HEK293 (cell line): ENCODE data around the gene ARPIN.

Experiments used
- CTCF ChIA-PET: fragments of 350-600 bp; formaldehyde crosslinking; extraction: SDS; loops from one replicate; lab custom pipeline; 2021; ENCODE audit warnings: antibody characterized with exemption; lab: Yijun Ruan, JAX
- POLR2A ChIA-PET: fragments of 300-600 bp; formaldehyde crosslinking; extraction: SDS; loops from one replicate; lab custom pipeline; 2020; ENCODE audit warnings: antibody characterized with exemption, inconsistent platforms; lab: Yijun Ruan, JAX
- H3K27ac ChIP-seq: fragments of 200-500 bp; sonication (Bioruptor generic); 2 replicates; pipeline ENCODE4 v1.5.1; 2014; ENCODE audit warnings: low read depth, low read length, control low read depth, inconsistent platforms; ENCODE audit errors: extremely low read depth
- H3K36me3 ChIP-seq, 2 experiments: fragments of 200-500 bp in 1 of 2; sonication (Bioruptor generic) in 1 of 2; 1 replicate in 1 of 2; 2 replicates in 1 of 2; pipeline ENCODE4 v1.5.1; 2014 to 2017; ENCODE audit warnings: inconsistent platforms in 2 of 2, low read length in 2 of 2; ENCODE audit not compliant: control insufficient read depth in 2 of 2, insufficient read depth in 1 of 2
- H3K4me1 ChIP-seq: fragments of 200-500 bp; sonication (Bioruptor generic); 2 replicates; pipeline ENCODE4 v1.5.1; 2014; ENCODE audit warnings: mild to moderate bottlenecking, low read length, inconsistent platforms; ENCODE audit not compliant: control insufficient read depth, insufficient read depth
- H3K4me3 ChIP-seq: 2 replicates; pipeline ENCODE4 v1.5.1; 2011; ENCODE audit warnings: low read depth, mild to moderate bottlenecking, control low read depth, low read length, moderate library complexity
- H3K9me3 ChIP-seq: fragments of 200-500 bp; sonication (Bioruptor generic); 2 replicates; pipeline ENCODE4 v1.5.1; 2014; ENCODE audit warnings: low read depth, low read length, inconsistent platforms; ENCODE audit not compliant: control insufficient read depth, insufficient read depth
- GLIS1 ChIP-seq: fragments of 450-650 bp; formaldehyde crosslinking; IDR thresholded peaks from 2 replicates; pipeline ENCODE4 v1.5.1; 2016; ENCODE audit warnings: missing biosample characterization, missing genetic modification characterization
- HOXD13 ChIP-seq: sonication (generic); formaldehyde crosslinking; IDR thresholded peaks from 2 replicates; pipeline ENCODE4 v1.8.0; 2022; ENCODE audit warnings: missing genetic modification reagents, borderline replicate concordance
- IKZF3 ChIP-seq: fragments of 450-650 bp; IDR thresholded peaks from 2 replicates; pipeline ENCODE4 v1.5.0; 2018; ENCODE audit warnings: missing biosample characterization, mild to moderate bottlenecking, missing genetic modification characterization, moderate library complexity
- KLF8 ChIP-seq: fragments of 450-650 bp; formaldehyde crosslinking; IDR thresholded peaks from 2 replicates; pipeline ENCODE4 v1.5.1; 2016; ENCODE audit warnings: missing biosample characterization, missing genetic modification characterization
- OVOL3 ChIP-seq: fragments of 450-650 bp; formaldehyde crosslinking; IDR thresholded peaks from 2 replicates; pipeline ENCODE4 v1.5.1; 2016; ENCODE audit warnings: missing biosample characterization, missing genetic modification characterization
- RBAK ChIP-seq: fragments of 450-650 bp; formaldehyde crosslinking; IDR thresholded peaks from 2 replicates; pipeline ENCODE4 v1.5.1; 2016; ENCODE audit warnings: missing biosample characterization, missing genetic modification characterization
- TCF7L2 ChIP-seq: IDR thresholded peaks from 2 replicates; pipeline ENCODE4 v1.6.1; 2011; ENCODE audit warnings: low read depth, mild to moderate bottlenecking, inconsistent platforms, low read length, moderate library complexity, borderline replicate concordance
- ZFHX2 ChIP-seq: fragments of 450-650 bp; formaldehyde crosslinking; conservative IDR thresholded peaks from 2 replicates; pipeline ENCODE4 v1.5.1; 2016; ENCODE audit warnings: missing biosample characterization, missing genetic modification characterization
- ZFP41 ChIP-seq: fragments of 450-650 bp; formaldehyde crosslinking; IDR thresholded peaks from 2 replicates; pipeline ENCODE4 v1.5.1; 2016; ENCODE audit warnings: missing biosample characterization, missing genetic modification characterization, borderline replicate concordance
- ZIC2 ChIP-seq: fragments of 450-650 bp; formaldehyde crosslinking; IDR thresholded peaks from 2 replicates; pipeline ENCODE4 v1.5.1; 2016; ENCODE audit warnings: missing biosample characterization, missing genetic modification characterization
- ZNF221 ChIP-seq: fragments of 450-650 bp; formaldehyde crosslinking; IDR thresholded peaks from 2 replicates; pipeline ENCODE4 v1.5.1; 2017; ENCODE audit warnings: missing biosample characterization, missing genetic modification characterization, borderline replicate concordance
- ZNF239 ChIP-seq: fragments of 450-650 bp; formaldehyde crosslinking; IDR thresholded peaks from 2 replicates; pipeline ENCODE4 v1.5.1; 2016; ENCODE audit warnings: missing biosample characterization, missing genetic modification characterization
- ZNF341 ChIP-seq: fragments of 450-650 bp; formaldehyde crosslinking; IDR thresholded peaks from 2 replicates; pipeline ENCODE4; 2016; ENCODE audit warnings: low read depth, missing biosample characterization, missing genetic modification characterization
- ZNF37A ChIP-seq: fragments of 450-650 bp; IDR thresholded peaks from 2 replicates; pipeline ENCODE4 v1.5.1; 2018; ENCODE audit warnings: missing biosample characterization, missing genetic modification characterization
- ZNF514 ChIP-seq: fragments of 450-650 bp; formaldehyde crosslinking; IDR thresholded peaks from 2 replicates; pipeline ENCODE4 v1.5.1; 2016; ENCODE audit warnings: missing biosample characterization, missing genetic modification characterization
- ZNF560 ChIP-seq: fragments of 450-650 bp; formaldehyde crosslinking; IDR thresholded peaks from 2 replicates; pipeline ENCODE4 v1.5.1; 2017; ENCODE audit warnings: missing biosample characterization, missing genetic modification characterization, borderline replicate concordance
- ZNF571 ChIP-seq: fragments of 450-650 bp; formaldehyde crosslinking; IDR thresholded peaks from 2 replicates; pipeline ENCODE4 v1.5.0; 2017; ENCODE audit warnings: missing biosample characterization, missing genetic modification characterization
- ZNF600 ChIP-seq: fragments of 450-650 bp; formaldehyde crosslinking; IDR thresholded peaks from 2 replicates; pipeline ENCODE4 v1.5.1; 2016; ENCODE audit warnings: missing biosample characterization, missing genetic modification characterization
- ZNF621 ChIP-seq: fragments of 450-650 bp; formaldehyde crosslinking; IDR thresholded peaks from 2 replicates; pipeline ENCODE4 v1.5.1; 2017; ENCODE audit warnings: missing biosample characterization, missing genetic modification characterization
- ZNF701 ChIP-seq: fragments of 450-650 bp; formaldehyde crosslinking; IDR thresholded peaks from 2 replicates; pipeline ENCODE4 v1.5.1; 2016; ENCODE audit warnings: missing biosample characterization, missing genetic modification characterization
- TF ChIP-seq, protein P1 (sequence below): fragments of 450-650 bp; formaldehyde crosslinking; IDR thresholded peaks from 2 replicates; pipeline ENCODE4 v1.5.1; 2016; ENCODE audit warnings: missing biosample characterization, missing genetic modification characterization
- TF ChIP-seq, protein P2 (sequence below): fragments of 450-650 bp; formaldehyde crosslinking; IDR thresholded peaks from 2 replicates; pipeline ENCODE4 v1.5.1; 2016; ENCODE audit warnings: missing biosample characterization, missing genetic modification characterization

The ARPIN gene

DNA sequence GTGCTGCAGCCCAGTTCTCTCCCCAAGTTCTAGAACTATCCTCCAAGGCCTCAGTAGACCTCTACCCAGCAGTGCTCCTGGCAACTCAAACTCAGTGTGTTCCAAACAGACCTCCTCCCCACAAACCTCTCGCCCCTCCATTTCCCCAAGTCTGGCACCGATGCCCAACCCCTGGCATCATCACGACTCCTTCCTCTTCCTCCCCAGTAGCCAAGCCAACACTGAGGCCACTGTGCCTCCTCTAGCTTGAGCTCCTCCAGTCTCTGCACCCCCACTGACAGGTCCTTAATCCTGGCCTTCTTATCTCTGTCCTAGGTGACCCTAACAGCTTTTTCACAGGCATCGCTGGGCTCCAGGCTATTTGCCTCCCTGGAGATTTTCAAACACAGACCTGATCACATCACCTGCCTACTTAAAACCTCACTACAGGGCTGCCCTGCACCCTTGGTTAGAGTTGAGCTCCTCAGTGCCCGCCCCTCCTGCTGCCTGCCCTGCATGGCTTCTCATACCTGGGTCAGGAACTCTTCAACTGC is 6.8 kb downstream of the ARPIN start:
- TF ChIP-seq ZNF341 (tag by site-specific recombination) (no peak), HOXD13 (CRISPR knock-in tag) (no peak)
- H3K36me3 ChIP-seq = peaks cover 21 to 70% of the 10 kb centered on the region in 2 experiments
- no peaks in the 10 kb centered on the region for H3K4me1 ChIP-seq
- no peaks in the 10 kb centered on the region for H3K9me3 ChIP-seq
- POLR2A ChIA-PET = no interaction called here
- H3K27ac ChIP-seq = no peak overlapping the region
- no peak overlapping the region for H3K4me3 ChIP-seq
- CTCF ChIA-PET = interaction anchor here (0.6 to 0.8 kb wide), 3 partner anchors 12 to 180 kb away, joined by 3 to 4 read pairs (median 3); no protein-coding TSS in a partner anchor

DNA sequence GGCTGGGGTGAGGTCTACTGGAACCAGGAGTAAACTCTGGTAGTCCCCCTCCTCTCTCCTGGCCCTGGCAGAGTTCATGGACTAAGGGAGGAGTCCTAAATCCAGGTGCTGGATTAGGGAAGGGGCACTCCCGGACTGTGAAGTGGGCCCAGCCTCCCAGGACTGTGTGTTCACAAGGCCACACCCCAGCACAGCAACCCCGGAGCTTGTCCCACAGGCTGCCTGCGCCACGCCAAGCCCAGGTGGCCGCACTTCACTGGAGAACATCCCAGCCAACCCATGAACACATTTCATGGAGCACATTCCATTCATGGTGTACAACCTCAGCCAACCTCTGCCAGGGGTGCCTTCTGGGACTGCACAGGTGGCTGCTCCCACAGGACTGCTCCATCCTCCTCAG is 8.2 kb downstream of the ARPIN start:
- no peak for TF ChIP-seq KLF8 (tag by site-specific recombination)
- TF ChIP-seq ZNF621 = no peak
- TF ChIP-seq OVOL3 (tag by site-specific recombination) = no peak
- no peak for TF ChIP-seq ZNF221
- TF ChIP-seq ZNF600 (tag by site-specific recombination) = no peak
- TF ChIP-seq, protein P1, sequence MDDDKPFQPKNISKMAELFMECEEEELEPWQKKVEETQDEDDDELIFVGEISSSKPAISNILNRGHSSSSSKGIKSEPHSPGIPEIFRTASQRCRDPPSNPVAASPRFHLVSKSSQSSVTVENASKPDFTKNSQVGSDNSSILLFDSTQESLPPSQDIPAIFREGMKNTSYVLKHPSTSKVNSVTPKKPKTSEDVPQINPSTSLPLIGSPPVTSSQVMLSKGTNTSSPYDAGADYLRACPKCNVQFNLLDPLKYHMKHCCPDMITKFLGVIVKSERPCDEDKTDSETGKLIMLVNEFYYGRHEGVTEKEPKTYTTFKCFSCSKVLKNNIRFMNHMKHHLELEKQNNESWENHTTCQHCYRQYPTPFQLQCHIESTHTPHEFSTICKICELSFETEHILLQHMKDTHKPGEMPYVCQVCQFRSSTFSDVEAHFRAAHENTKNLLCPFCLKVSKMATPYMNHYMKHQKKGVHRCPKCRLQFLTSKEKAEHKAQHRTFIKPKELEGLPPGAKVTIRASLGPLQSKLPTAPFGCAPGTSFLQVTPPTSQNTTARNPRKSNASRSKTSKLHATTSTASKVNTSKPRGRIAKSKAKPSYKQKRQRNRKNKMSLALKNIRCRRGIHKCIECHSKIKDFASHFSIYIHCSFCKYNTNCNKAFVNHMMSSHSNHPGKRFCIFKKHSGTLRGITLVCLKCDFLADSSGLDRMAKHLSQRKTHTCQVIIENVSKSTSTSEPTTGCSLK (tag by site-specific recombination) = no peak
- TF ChIP-seq GLIS1 = no peak
- no peak for TF ChIP-seq ZFP41 (tag by site-specific recombination)
- TF ChIP-seq, all 188 proteins: peak for 0
- CTCF ChIA-PET = interaction anchor here (1.0 kb wide), 1 partner anchor 8 kb away, joined by 3 read pairs; no protein-coding TSS in a partner anchor
- Histone ChIP-seq H3K36me3 (peaks cover 21 to 71% of the 10 kb centered on the region in 2 experiments), H3K4me3 (no peak overlapping the region), H3K27ac (no peak overlapping the region), H3K9me3 (no peaks in the 10 kb centered on the region), H3K4me1 (no peaks in the 10 kb centered on the region)
- POLR2A ChIA-PET = no interaction called here

- Histone ChIP-seq H3K36me3 (peaks cover 17 to 64% of the 10 kb centered on the region in 2 experiments), H3K27ac (no peak overlapping the region), H3K4me1 (no peaks in the 10 kb centered on the region), H3K4me3 (no peak overlapping the region), H3K9me3 (no peaks in the 10 kb centered on the region)
- POLR2A ChIA-PET = interaction anchor here (1.8 kb wide), 1 partner anchor 9 kb away, joined by 4 read pairs; the partner anchor contains the start of gene ARPIN
- TF ChIP-seq, protein P2, sequence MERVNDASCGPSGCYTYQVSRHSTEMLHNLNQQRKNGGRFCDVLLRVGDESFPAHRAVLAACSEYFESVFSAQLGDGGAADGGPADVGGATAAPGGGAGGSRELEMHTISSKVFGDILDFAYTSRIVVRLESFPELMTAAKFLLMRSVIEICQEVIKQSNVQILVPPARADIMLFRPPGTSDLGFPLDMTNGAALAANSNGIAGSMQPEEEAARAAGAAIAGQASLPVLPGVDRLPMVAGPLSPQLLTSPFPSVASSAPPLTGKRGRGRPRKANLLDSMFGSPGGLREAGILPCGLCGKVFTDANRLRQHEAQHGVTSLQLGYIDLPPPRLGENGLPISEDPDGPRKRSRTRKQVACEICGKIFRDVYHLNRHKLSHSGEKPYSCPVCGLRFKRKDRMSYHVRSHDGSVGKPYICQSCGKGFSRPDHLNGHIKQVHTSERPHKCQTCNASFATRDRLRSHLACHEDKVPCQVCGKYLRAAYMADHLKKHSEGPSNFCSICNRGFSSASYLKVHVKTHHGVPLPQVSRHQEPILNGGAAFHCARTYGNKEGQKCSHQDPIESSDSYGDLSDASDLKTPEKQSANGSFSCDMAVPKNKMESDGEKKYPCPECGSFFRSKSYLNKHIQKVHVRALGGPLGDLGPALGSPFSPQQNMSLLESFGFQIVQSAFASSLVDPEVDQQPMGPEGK (tag by site-specific recombination) = no peak
- TF ChIP-seq IKZF3 (tag by site-specific recombination) = no peak
- no peak for TF ChIP-seq ZNF571 (tag by site-specific recombination)
- TF ChIP-seq ZNF239 (tag by site-specific recombination) = no peak
- TF ChIP-seq ZNF701 (tag by site-specific recombination) = no peak
- no peak for TF ChIP-seq ZNF37A (tag by site-specific recombination)
- TF ChIP-seq ZNF560 = no peak
- no peak for TF ChIP-seq RBAK (tag by site-specific recombination)
- no peak for TF ChIP-seq ZFHX2 (tag by site-specific recombination)
- no peak for TF ChIP-seq ZIC2
- no peak for TF ChIP-seq TCF7L2
- no peak for TF ChIP-seq ZNF514 (tag by site-specific recombination)
- CTCF ChIA-PET = interaction anchor here (1.0 kb wide), 1 partner anchor 9 kb away, joined by 3 read pairs; no protein-coding TSS in a partner anchor
These were observed 9.0 kb downstream of the ARPIN start for GRCh38 chr15:89903858-89904130.
